ENCODE measurements around the gene NMUR1.
A peak's percentile ranks its signal among the peaks of the same experiment; 100 is the strongest.

NMUR1 gene

DNA sequence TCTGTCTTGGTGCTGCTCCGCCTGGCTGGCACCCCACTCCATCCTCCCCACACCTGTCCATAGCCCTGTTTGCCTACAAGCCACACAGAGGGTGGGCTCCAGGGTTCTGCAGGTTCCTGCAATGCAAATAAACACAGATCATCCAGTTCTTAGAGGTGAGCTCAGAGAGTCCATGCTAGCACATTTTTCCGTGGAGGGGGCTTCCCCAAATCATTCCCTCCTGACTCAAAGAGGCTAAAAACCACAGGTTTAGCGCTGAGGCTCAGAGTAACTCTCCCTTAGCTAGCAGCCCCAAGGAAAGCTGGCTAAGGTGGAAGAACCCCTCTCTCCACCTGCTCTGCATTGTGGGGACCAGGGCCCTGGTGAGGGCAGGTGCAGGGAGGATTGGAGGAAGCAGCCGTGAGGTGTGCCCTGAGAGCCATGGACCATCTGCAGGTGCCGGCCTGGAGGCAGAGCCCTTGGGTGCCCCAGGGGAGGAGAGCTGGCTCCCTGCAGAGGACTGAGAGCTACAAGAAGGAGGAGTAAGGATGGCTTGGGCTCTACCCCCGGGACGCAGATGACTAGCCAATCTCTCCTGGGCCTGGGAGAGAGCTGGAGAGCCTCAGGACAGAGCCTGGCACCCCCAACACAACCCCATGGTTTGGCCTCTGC is 38.7 kb upstream of the NMUR1 start (continued):
- TF ChIP-seq, protein P1, sequence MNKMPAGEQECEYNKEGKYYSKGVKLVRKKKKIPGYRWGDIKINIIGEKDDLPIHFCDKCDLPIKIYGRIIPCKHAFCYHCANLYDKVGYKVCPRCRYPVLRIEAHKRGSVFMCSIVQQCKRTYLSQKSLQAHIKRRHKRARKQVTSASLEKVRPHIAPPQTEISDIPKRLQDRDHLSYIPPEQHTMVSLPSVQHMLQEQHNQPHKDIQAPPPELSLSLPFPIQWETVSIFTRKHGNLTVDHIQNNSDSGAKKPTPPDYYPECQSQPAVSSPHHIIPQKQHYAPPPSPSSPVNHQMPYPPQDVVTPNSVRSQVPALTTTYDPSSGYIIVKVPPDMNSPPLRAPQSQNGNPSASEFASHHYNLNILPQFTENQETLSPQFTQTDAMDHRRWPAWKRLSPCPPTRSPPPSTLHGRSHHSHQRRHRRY (tag by site-specific recombination; IDR thresholded peaks at IDR 0.05), result no peak
- no peak for TF ChIP-seq ZNF561 (tag by site-specific recombination; IDR thresholded peaks at IDR 0.05; ENCODE audit: borderline replicate concordance)
- no peak for TF ChIP-seq ZNF629 (tag by site-specific recombination; IDR thresholded peaks at IDR 0.05)

DNA sequence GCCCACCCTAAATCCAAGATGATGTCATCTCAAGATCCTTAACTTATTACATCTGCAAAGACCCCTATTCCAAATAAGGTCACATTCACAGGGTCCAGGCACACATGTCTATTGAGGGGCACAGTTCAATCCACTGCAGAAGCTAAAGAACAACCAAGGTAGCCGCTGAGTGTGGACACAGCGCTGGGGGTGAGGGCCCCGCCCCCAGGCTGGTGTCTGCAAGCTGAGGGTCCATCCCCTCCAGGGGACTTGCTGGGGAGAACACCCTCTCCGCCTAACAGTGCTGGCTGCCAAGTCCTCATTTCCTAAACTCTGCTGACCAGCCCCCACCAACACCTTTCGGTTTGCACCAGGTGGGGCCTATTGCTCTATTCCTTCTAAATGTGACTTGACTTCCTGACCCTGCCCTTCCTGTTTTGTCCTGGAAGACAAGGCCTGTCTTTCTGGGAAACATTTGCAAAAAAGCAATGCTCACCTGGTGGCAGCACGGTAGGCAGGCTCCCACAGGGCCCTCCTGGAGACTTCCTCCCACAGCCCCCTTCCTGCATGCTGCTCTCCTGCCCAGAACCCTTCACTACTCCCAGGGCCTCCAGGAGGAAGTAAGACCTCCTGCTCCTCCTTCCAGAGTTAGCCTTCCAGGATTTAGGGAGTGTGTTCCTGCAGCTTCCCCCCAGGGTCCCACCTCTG is 38.0 kb upstream of the NMUR1 start:
- Histone ChIP-seq H3K9me3 (ENCODE audit: control insufficient read depth, insufficient read depth, low read depth, low read length) (no peaks in the 10 kb centered on the region), H3K4me3 (ENCODE audit: low read depth, low read length) (no peak overlapping the region), H3K4me1 (ENCODE audit: control insufficient read depth, insufficient read depth, low read length) (no peaks in the 10 kb centered on the region), H3K36me3 (ENCODE audit: control insufficient read depth in 2 of 2, insufficient read depth in 1 of 2, low read length in 2 of 2) (no peaks in the 10 kb centered on the region), H3K27ac (ENCODE audit: extremely low read depth, low read depth, low read length) (no peak overlapping the region)
- TF ChIP-seq GLIS2 (tag by site-specific recombination; IDR thresholded peaks at IDR 0.05), result 0 out of 2 replicates have a peak, but pooled peaks have one; percentile 10
- TF ChIP-seq, protein P2, sequence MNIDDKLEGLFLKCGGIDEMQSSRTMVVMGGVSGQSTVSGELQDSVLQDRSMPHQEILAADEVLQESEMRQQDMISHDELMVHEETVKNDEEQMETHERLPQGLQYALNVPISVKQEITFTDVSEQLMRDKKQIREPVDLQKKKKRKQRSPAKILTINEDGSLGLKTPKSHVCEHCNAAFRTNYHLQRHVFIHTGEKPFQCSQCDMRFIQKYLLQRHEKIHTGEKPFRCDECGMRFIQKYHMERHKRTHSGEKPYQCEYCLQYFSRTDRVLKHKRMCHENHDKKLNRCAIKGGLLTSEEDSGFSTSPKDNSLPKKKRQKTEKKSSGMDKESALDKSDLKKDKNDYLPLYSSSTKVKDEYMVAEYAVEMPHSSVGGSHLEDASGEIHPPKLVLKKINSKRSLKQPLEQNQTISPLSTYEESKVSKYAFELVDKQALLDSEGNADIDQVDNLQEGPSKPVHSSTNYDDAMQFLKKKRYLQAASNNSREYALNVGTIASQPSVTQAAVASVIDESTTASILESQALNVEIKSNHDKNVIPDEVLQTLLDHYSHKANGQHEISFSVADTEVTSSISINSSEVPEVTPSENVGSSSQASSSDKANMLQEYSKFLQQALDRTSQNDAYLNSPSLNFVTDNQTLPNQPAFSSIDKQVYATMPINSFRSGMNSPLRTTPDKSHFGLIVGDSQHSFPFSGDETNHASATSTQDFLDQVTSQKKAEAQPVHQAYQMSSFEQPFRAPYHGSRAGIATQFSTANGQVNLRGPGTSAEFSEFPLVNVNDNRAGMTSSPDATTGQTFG (tag by site-specific recombination; IDR thresholded peaks at IDR 0.05; ENCODE audit: borderline replicate concordance), result no peak
- peak; percentile 64 for TF ChIP-seq GLIS1 (tag by site-specific recombination; IDR thresholded peaks at IDR 0.05)
- TF ChIP-seq ZIC2 (tag by site-specific recombination; IDR thresholded peaks at IDR 0.05), result 0 out of 2 replicates have a peak, but pooled peaks have one; percentile 43
- CTCF ChIA-PET, result interaction anchor here (0.9 to 2.5 kb wide), 3 partner anchors 11 to 98 kb away, joined by 3 to 14 read pairs (median 10); no protein-coding TSS in a partner anchor
- POLR2A ChIA-PET, result no interaction called here

DNA sequence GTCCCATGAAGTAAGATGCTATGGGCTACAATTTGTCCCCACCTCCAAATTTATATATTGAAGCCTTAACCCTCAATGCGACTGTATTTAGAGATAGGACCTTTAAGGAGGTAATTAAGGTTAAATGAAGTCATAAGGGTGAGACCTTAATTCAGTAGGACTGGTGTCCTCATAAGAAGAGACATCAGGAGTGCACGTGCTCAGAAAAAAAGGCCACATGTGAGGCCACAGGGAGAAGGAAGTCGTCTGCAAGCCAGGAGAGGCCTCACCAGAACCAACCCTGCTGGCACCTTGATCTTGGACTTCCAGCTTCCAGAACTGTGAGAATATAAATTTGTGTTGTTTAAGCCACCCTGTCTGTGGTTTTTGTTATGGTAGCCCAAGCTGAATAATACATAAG is 36.9 kb upstream of the NMUR1 start:
- TF ChIP-seq ZNF654 (tag by site-specific recombination; IDR thresholded peaks at IDR 0.05; ENCODE audit: low read depth), result no peak
- TF ChIP-seq ZNF548 (tag by site-specific recombination; IDR thresholded peaks at IDR 0.05), result peak; percentile 83
- no peak for TF ChIP-seq ZNF426 (tag by site-specific recombination; IDR thresholded peaks at IDR 0.05)
- POLR2A ChIA-PET, result interaction anchor here (0.6 kb wide), 1 partner anchor 122 kb away, joined by 3 read pairs; no protein-coding TSS in a partner anchor
- Histone ChIP-seq H3K9me3 (ENCODE audit: control insufficient read depth, insufficient read depth, low read depth, low read length) (no peaks in the 10 kb centered on the region), H3K36me3 (ENCODE audit: control insufficient read depth in 2 of 2, insufficient read depth in 1 of 2, low read length in 2 of 2) (no peaks in the 10 kb centered on the region), H3K4me1 (ENCODE audit: control insufficient read depth, insufficient read depth, low read length) (no peaks in the 10 kb centered on the region), H3K4me3 (ENCODE audit: low read depth, low read length) (no peak overlapping the region), H3K27ac (ENCODE audit: extremely low read depth, low read depth, low read length) (no peak overlapping the region)
- CTCF ChIA-PET, result interaction anchor here (2.0 to 2.5 kb wide), 2 partner anchors 10 to 35 kb away, joined by 10 to 14 read pairs; no protein-coding TSS in a partner anchor

DNA sequence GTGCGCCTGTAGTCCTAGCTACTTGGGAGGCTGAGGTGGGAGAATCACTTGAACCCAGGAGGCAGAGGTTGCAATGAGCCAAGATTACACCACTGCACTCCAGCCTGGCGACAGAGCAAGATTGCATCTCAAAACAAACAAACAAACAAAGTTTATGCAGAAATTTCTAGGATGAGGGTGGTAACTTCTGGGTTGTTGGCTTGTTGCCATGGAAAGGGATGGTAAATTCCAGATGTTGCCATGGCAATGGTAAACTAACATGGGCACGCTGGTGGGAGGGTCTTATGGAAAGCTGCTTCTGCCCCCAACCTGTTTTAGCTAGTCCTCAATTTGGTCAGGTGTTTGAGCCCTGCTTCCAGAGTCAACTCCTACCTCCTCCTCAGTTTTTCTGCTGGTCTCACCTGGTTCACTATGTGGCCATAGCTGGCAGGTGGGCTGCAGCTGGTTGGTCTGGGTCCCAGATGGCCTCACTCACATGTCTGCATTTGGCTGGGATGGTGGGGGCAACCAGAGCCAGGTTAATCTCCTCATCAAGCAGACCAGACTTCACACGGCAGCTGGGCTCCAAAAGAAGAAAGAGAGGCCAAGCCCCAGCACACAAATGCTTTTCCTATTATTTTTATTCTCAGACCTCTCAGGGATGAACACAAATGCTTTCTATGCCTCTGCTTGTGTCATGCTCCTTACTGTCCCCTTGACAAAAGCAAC is 35.8 kb upstream of the NMUR1 start:
- H3K36me3 ChIP-seq (ENCODE audit: control insufficient read depth in 2 of 2, insufficient read depth in 1 of 2, low read length in 2 of 2), result no peaks in the 10 kb centered on the region
- H3K4me1 ChIP-seq (ENCODE audit: control insufficient read depth, insufficient read depth, low read length), result no peaks in the 10 kb centered on the region
- no peaks in the 10 kb centered on the region for H3K9me3 ChIP-seq (ENCODE audit: control insufficient read depth, insufficient read depth, low read depth, low read length)
- CTCF ChIA-PET, result interaction anchor here (1.4 to 2.5 kb wide), 3 partner anchors 9 to 36 kb away, joined by 5 to 14 read pairs (median 10); partner anchors contain the start of gene TEX44
- POLR2A ChIA-PET, result no interaction called here
- no peak overlapping the region for H3K4me3 ChIP-seq (ENCODE audit: low read depth, low read length)
- H3K27ac ChIP-seq (ENCODE audit: extremely low read depth, low read depth, low read length), result no peak overlapping the region
- TF ChIP-seq TRIM28 (IDR thresholded peaks at IDR 0.05; ENCODE audit: borderline replicate concordance, low read length) (no peak), ZNF221 (tag by site-specific recombination; IDR thresholded peaks at IDR 0.05; ENCODE audit: borderline replicate concordance) (no peak), REPIN1 (tag by site-specific recombination; IDR thresholded peaks at IDR 0.05; ENCODE audit: low read depth) (no peak), ZNF175 (tag by site-specific recombination; IDR thresholded peaks at IDR 0.05) (no peak), ZNF335 (tag by site-specific recombination; conservative IDR thresholded peaks at IDR 0.05) (no peak), ZNF202 (tag by site-specific recombination; IDR thresholded peaks at IDR 0.05; ENCODE audit: borderline replicate concordance) (no peak), ZNF140 (tag by site-specific recombination; IDR thresholded peaks at IDR 0.05) (no peak), ZBTB17 (tag by site-specific recombination; IDR thresholded peaks at IDR 0.05) (no peak), ZNF146 (tag by site-specific recombination; IDR thresholded peaks at IDR 0.05) (no peak), ZFP3 (tag by site-specific recombination; IDR thresholded peaks at IDR 0.05; ENCODE audit: low read depth) (no peak), ZNF549 (tag by site-specific recombination; IDR thresholded peaks at IDR 0.05) (no peak), ZNF350 (tag by site-specific recombination; IDR thresholded peaks at IDR 0.05) (no peak)
- TF ChIP-seq, protein P3, sequence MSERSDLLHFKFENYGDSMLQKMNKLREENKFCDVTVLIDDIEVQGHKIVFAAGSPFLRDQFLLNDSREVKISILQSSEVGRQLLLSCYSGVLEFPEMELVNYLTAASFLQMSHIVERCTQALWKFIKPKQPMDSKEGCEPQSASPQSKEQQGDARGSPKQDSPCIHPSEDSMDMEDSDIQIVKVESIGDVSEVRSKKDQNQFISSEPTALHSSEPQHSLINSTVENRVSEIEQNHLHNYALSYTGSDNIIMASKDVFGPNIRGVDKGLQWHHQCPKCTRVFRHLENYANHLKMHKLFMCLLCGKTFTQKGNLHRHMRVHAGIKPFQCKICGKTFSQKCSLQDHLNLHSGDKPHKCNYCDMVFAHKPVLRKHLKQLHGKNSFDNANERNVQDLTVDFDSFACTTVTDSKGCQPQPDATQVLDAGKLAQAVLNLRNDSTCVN (tag by site-specific recombination; optimal IDR thresholded peaks at IDR 0.05), result no peak
